Activated naive CD8-positive, alpha-beta T cell treated with anti-CD3 and anti-CD28 coated beads, Interleukin-2, amount 50 U/mL, for 24 hours (primary cell): ENCODE measurements around the gene MIPEP.
A peak's percentile ranks its signal among the peaks of the same experiment; 100 is the strongest.

ENCODE experiments used
- ATAC-seq: fragments of 150-1000 bp; cut with Tn5 transposase; one replicate; pipeline ENCODE4 v1.10.0; 2021
- DNase-seq: peaks from one replicate; pipeline ENCODE4 v3.0.0; 2021
- H3K27ac Mint-ChIP-seq: one replicate; pipeline ENCODE4 v1.8.0; 2021; ENCODE audit warnings: mild to moderate bottlenecking, mixed read lengths
- H3K27me3 Mint-ChIP-seq: one replicate; pipeline ENCODE4 v1.8.0; 2021; ENCODE audit warnings: mixed read lengths
- H3K36me3 Mint-ChIP-seq: one replicate; pipeline ENCODE4 v1.8.0; 2021; ENCODE audit warnings: low read depth, mixed read lengths
- H3K4me1 Mint-ChIP-seq: one replicate; pipeline ENCODE4 v1.8.0; 2021; ENCODE audit warnings: mixed read lengths
- H3K4me3 Mint-ChIP-seq: one replicate; pipeline ENCODE4 v1.8.0; 2021; ENCODE audit warnings: mild to moderate bottlenecking, moderate library complexity, mixed read lengths
- H3K9me3 Mint-ChIP-seq: one replicate; pipeline ENCODE4 v1.8.0; 2021; ENCODE audit warnings: mixed read lengths

MIPEP gene

GRCh38 chr13:23817830-23818229 is 71.4 kb downstream of the MIPEP start:
- no peak for DNase-seq
- Mint-ChIP-seq H3K36me3 (peaks cover 5% of the 10 kb centered on the region), H3K27me3 (no peaks in the 10 kb centered on the region), H3K4me1 (no peaks in the 10 kb centered on the region), H3K9me3 (no peaks in the 10 kb centered on the region), H3K4me3 (no peak overlapping the region), H3K27ac (no peak overlapping the region)
- ATAC-seq = no peak

- no peak for ATAC-seq
- H3K27ac Mint-ChIP-seq = no peak overlapping the region
These were observed 72.1 kb downstream of the MIPEP start for GRCh38 chr13:23817136-23817535.

GRCh38 chr13:23813635-23814034 is 75.6 kb downstream of the MIPEP start:
- no peak overlapping the region for H3K27ac Mint-ChIP-seq
- peaks cover 3% of the 10 kb centered on the region for H3K36me3 Mint-ChIP-seq
- DNase-seq (no peak), ATAC-seq (no peak)
- no peaks in the 10 kb centered on the region for H3K9me3 Mint-ChIP-seq
- peaks cover 4% of the 10 kb centered on the region for H3K4me1 Mint-ChIP-seq
- no peak overlapping the region for H3K4me3 Mint-ChIP-seq
- H3K27me3 Mint-ChIP-seq = no peaks in the 10 kb centered on the region

More at GRCh38 chr13:23817136-23817535, 72.1 kb downstream of the MIPEP start:
- Mint-ChIP-seq H3K4me1 (peaks cover under 1% of the 10 kb centered on the region), H3K9me3 (no peaks in the 10 kb centered on the region), H3K27me3 (no peaks in the 10 kb centered on the region), H3K36me3 (peaks cover 2% of the 10 kb centered on the region), H3K4me3 (no peak overlapping the region)
- no peak for DNase-seq

GRCh38 chr13:23811366-23812062 is 77.7 kb downstream of the MIPEP start:
- H3K27ac Mint-ChIP-seq = no peak overlapping the region
- ATAC-seq = no peak
- no peaks in the 10 kb centered on the region for H3K27me3 Mint-ChIP-seq
- H3K36me3 Mint-ChIP-seq = peaks cover 7% of the 10 kb centered on the region
- no peaks in the 10 kb centered on the region for H3K9me3 Mint-ChIP-seq
- H3K4me3 Mint-ChIP-seq = no peak overlapping the region
- H3K4me1 Mint-ChIP-seq = peaks cover 8% of the 10 kb centered on the region
- DNase-seq = no peak

GRCh38 chr13:23810685-23811240 is 78.4 kb downstream of the MIPEP start:
- ATAC-seq = no peak

GRCh38 chr13:23808803-23809202 is 80.4 kb downstream of the MIPEP start:
- Mint-ChIP-seq H3K27ac (no peak overlapping the region), H3K4me1 (peaks cover 8% of the 10 kb centered on the region), H3K27me3 (no peaks in the 10 kb centered on the region), H3K4me3 (no peak overlapping the region), H3K36me3 (peaks cover 18% of the 10 kb centered on the region), H3K9me3 (no peaks in the 10 kb centered on the region)
- ATAC-seq (no peak), DNase-seq (no peak)

More at GRCh38 chr13:23810685-23811240, 78.4 kb downstream of the MIPEP start:
- Mint-ChIP-seq H3K4me1 (peaks cover 8% of the 10 kb centered on the region), H3K36me3 (peaks cover 7% of the 10 kb centered on the region), H3K4me3 (no peak overlapping the region), H3K9me3 (no peaks in the 10 kb centered on the region), H3K27ac (no peak overlapping the region), H3K27me3 (no peaks in the 10 kb centered on the region)
- DNase-seq = no peak

- no peak overlapping the region for H3K4me3 Mint-ChIP-seq
- ATAC-seq (no peak), DNase-seq (no peak)
- no peak overlapping the region for H3K27ac Mint-ChIP-seq
- no peaks in the 10 kb centered on the region for H3K27me3 Mint-ChIP-seq
- peaks cover 7% of the 10 kb centered on the region for H3K4me1 Mint-ChIP-seq
- H3K9me3 Mint-ChIP-seq = peaks cover 3% of the 10 kb centered on the region
- peaks cover 26% of the 10 kb centered on the region for H3K36me3 Mint-ChIP-seq
These were observed 82.2 kb downstream of the MIPEP start for GRCh38 chr13:23806874-23807526.

- Mint-ChIP-seq H3K27ac (no peak overlapping the region), H3K27me3 (no peaks in the 10 kb centered on the region), H3K36me3 (peaks cover 29% of the 10 kb centered on the region), H3K4me1 (peaks cover 4% of the 10 kb centered on the region), H3K9me3 (peaks cover 3% of the 10 kb centered on the region), H3K4me3 (no peak overlapping the region)
- DNase-seq (no peak), ATAC-seq (no peak)
These were observed 83.4 kb downstream of the MIPEP start for GRCh38 chr13:23805821-23806220.

- Mint-ChIP-seq H3K9me3 (peaks cover 3% of the 10 kb centered on the region), H3K27ac (no peak overlapping the region), H3K36me3 (peaks cover 29% of the 10 kb centered on the region), H3K4me1 (peaks cover 9% of the 10 kb centered on the region), H3K27me3 (no peaks in the 10 kb centered on the region), H3K4me3 (no peak overlapping the region)
- no peak for ATAC-seq
- DNase-seq = no peak
These were observed 84.1 kb downstream of the MIPEP start for GRCh38 chr13:23805122-23805521.

- no peak for ATAC-seq
- no peak overlapping the region for H3K27ac Mint-ChIP-seq
- peaks cover 16% of the 10 kb centered on the region for H3K4me1 Mint-ChIP-seq
- no peak overlapping the region for H3K4me3 Mint-ChIP-seq
- H3K36me3 Mint-ChIP-seq = peaks cover 36% of the 10 kb centered on the region
- no peak for DNase-seq
- peaks cover 3% of the 10 kb centered on the region for H3K9me3 Mint-ChIP-seq
- H3K27me3 Mint-ChIP-seq = no peaks in the 10 kb centered on the region
These were observed 85.0 kb downstream of the MIPEP start for GRCh38 chr13:23804166-23804565.

- Mint-ChIP-seq H3K9me3 (peaks cover 3% of the 10 kb centered on the region), H3K36me3 (peaks cover 48% of the 10 kb centered on the region), H3K4me1 (peaks cover 12% of the 10 kb centered on the region), H3K27me3 (no peaks in the 10 kb centered on the region), H3K27ac (no peak overlapping the region), H3K4me3 (no peak overlapping the region)
- ATAC-seq (no peak), DNase-seq (no peak)
These were observed 88.1 kb downstream of the MIPEP start for GRCh38 chr13:23801141-23801540.

- peaks cover 3% of the 10 kb centered on the region for H3K9me3 Mint-ChIP-seq
- ATAC-seq = peak; percentile 46
- H3K4me1 Mint-ChIP-seq = peaks cover 13% of the 10 kb centered on the region
- DNase-seq = no peak
- H3K36me3 Mint-ChIP-seq = peaks cover 43% of the 10 kb centered on the region
- H3K4me3 Mint-ChIP-seq = no peak overlapping the region
- H3K27me3 Mint-ChIP-seq = no peaks in the 10 kb centered on the region
- no peak overlapping the region for H3K27ac Mint-ChIP-seq
These were observed 89.3 kb downstream of the MIPEP start for GRCh38 chr13:23799945-23800344.

- no peaks in the 10 kb centered on the region for H3K27me3 Mint-ChIP-seq
- no peak for DNase-seq
- no peak overlapping the region for H3K27ac Mint-ChIP-seq
- no peak for ATAC-seq
- H3K36me3 Mint-ChIP-seq = peaks cover 32% of the 10 kb centered on the region
- peaks cover 20% of the 10 kb centered on the region for H3K4me1 Mint-ChIP-seq
- H3K4me3 Mint-ChIP-seq = no peak overlapping the region
- no peaks in the 10 kb centered on the region for H3K9me3 Mint-ChIP-seq
These were observed 91.8 kb downstream of the MIPEP start for GRCh38 chr13:23797276-23797903.

- H3K4me3 Mint-ChIP-seq = no peak overlapping the region
- peaks cover 20% of the 10 kb centered on the region for H3K4me1 Mint-ChIP-seq
- ATAC-seq (no peak), DNase-seq (no peak)
- H3K36me3 Mint-ChIP-seq = peaks cover 32% of the 10 kb centered on the region
- no peak overlapping the region for H3K27ac Mint-ChIP-seq
- no peaks in the 10 kb centered on the region for H3K9me3 Mint-ChIP-seq
- H3K27me3 Mint-ChIP-seq = no peaks in the 10 kb centered on the region
These were observed 92.6 kb downstream of the MIPEP start for GRCh38 chr13:23796551-23796950.
